Thoracic aorta (tissue), 2 donors: ENCODE measurements around the gene TNFAIP8. TPM values are rescaled to one million over a fixed set of nuclear protein-coding genes. Genes with fewer than 3 reads are reported as not detected.

Experiments used
- ATAC-seq: fragments of 150-250 bp; one replicate; pipeline ENCODE4 v1.8.0; 2017; ENCODE audit warnings: low read depth; ENCODE audit not compliant: insufficient number of reproducible peaks, low FRiP score
- DNase-seq: peaks from one replicate; pipeline ENCODE4 v3.0.0-alpha.2; 2020; ENCODE audit warnings: low spot score
- H3K27ac ChIP-seq, 2 donors: fragments of 200-600 bp; sonication (generic); 1 replicate in 1 of 2; 2 replicates in 1 of 2; pipeline ENCODE4 v1.5.1; 2016; ENCODE audit warnings: mild to moderate bottlenecking in 2 of 2, moderate library complexity in 2 of 2
- H3K27me3 ChIP-seq: fragments of 200-600 bp; sonication (generic); replicated peaks from 2 replicates; pipeline ENCODE4 v1.6.0; 2016; ENCODE audit warnings: mild to moderate bottlenecking; ENCODE audit not compliant: insufficient read depth
- H3K36me3 ChIP-seq: fragments of 200-600 bp; sonication (generic); one replicate; pipeline ENCODE4 v1.5.1; 2016
- H3K4me1 ChIP-seq, 2 donors: fragments of 200-600 bp; sonication (generic); 1 replicate in 1 of 2; 2 replicates in 1 of 2; pipeline versions ENCODE4 v1.5.1 to v1.6.0; 2016; ENCODE audit warnings: low read depth in 2 of 2, mild to moderate bottlenecking in 1 of 2; ENCODE audit not compliant: control insufficient read depth in 1 of 2
- H3K4me3 ChIP-seq: fragments of 200-600 bp; sonication (generic); 2 replicates; pipeline ENCODE4 v1.5.1; 2016; ENCODE audit warnings: mild to moderate bottlenecking
- H3K9me3 ChIP-seq: fragments of 200-600 bp; sonication (generic); 2 replicates; pipeline ENCODE4 v1.5.1; 2016
- total RNA-seq, 2 donors: library from RNA; depleted of rRNA; stranded (reverse); fragments of >200 nt; gene quantifications; one replicate each; pipeline versions ENCODE4 v1.1.0 to v1.2.3, GENCODE V29; 2016
- TF ChIP-seq, protein P1 (sequence below): fragments of 200-600 bp; sonication (generic); IDR thresholded peaks from one replicate; pipeline ENCODE4 v1.5.1; 2019; ENCODE audit warnings: antibody characterized with exemption

Gene TNFAIP8
- total RNA-seq, 2 donors from 2014 or later: 16.8 to 34.1 TPM

DNA sequence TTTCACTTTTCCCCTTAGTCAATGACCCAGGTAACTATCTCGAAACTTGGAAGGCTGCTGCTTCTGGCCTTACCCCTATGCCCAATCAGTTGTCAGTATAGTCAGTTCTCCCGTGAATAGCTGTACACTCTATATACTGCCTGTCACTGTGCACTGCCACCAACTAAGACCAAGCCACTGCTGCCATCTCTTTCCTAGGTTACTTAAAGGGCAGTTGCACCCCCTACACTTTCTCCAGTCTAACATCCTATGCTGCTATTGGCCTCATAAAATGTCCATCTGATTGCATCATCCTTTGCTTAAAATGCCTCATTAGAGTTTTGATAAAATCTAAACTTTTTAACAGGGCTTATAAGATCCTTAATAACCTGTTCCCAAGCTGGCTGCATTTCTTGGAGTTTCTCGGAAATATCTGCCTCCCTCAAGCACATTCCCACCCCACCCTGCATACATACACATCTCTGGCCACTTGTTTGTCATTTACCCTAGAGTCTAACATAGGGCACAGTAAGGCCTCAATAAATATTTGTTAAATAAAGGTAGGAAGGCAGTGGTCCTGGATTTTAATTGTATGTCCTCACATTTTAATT lies 32.8 kb upstream of the TNFAIP8 start:
- ATAC-seq (no peak), DNase-seq (no peak)
- Histone ChIP-seq H3K27ac (peak overlapping the region; percentile 85), H3K36me3 (no peaks in the 10 kb centered on the region), H3K4me1 (peaks cover 21 to 26% of the 10 kb centered on the region in 2 donors), H3K9me3 (no peaks in the 10 kb centered on the region), H3K4me3 (no peak overlapping the region), H3K27me3 (no peaks in the 10 kb centered on the region)
- TF ChIP-seq, protein P1, sequence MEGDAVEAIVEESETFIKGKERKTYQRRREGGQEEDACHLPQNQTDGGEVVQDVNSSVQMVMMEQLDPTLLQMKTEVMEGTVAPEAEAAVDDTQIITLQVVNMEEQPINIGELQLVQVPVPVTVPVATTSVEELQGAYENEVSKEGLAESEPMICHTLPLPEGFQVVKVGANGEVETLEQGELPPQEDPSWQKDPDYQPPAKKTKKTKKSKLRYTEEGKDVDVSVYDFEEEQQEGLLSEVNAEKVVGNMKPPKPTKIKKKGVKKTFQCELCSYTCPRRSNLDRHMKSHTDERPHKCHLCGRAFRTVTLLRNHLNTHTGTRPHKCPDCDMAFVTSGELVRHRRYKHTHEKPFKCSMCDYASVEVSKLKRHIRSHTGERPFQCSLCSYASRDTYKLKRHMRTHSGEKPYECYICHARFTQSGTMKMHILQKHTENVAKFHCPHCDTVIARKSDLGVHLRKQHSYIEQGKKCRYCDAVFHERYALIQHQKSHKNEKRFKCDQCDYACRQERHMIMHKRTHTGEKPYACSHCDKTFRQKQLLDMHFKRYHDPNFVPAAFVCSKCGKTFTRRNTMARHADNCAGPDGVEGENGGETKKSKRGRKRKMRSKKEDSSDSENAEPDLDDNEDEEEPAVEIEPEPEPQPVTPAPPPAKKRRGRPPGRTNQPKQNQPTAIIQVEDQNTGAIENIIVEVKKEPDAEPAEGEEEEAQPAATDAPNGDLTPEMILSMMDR: no peak

DNA sequence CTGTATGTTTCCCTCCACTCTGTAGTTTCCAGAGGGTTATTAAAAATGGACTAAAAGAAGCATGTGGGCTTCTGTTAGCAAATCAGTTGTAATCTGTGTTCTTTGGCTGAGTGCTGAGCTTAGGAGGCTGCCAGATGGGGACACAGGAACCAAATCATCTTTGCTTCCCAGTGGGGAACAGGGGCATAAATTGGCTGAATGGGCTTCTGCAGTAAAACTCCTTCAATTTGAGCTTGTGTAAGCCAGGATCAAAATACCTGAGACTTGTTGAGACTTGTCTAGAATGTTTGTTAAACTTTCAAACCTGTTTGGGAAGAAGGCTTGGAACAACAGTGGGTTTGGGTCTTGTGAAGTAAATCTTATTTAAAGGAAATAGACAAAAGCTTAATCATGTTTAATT lies 32.2 kb upstream of the TNFAIP8 start:
- Histone ChIP-seq H3K27ac (peak overlapping the region; percentile 85), H3K9me3 (no peaks in the 10 kb centered on the region), H3K4me3 (peak overlapping the region; percentile 56), H3K4me1 (peaks cover 27 to 32% of the 10 kb centered on the region in 2 donors), H3K27me3 (no peaks in the 10 kb centered on the region), H3K36me3 (no peaks in the 10 kb centered on the region)
- no peak for DNase-seq
- ATAC-seq: no peak
- TF ChIP-seq, protein P1: no peak

DNA sequence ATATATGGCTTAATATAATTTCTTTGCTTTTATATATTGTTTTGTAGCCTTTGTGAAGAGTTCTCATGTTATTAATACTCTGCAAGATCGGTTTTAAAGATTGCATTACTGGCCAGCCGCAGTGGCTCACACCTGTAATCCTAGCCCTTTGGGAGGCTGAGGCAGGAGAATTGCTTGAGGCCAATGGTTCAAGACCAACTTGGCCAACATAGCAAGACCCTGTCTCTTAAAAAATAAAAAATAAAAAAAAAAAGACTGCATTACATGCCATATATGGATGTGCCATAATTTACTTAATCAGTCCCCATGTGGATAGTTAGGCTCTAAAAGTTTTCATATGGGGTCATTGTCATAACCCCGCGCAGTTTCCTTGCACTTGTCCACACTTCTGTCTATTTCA lies 31.0 kb upstream of the TNFAIP8 start:
- no peak for DNase-seq
- Histone ChIP-seq H3K36me3 (no peaks in the 10 kb centered on the region), H3K9me3 (no peaks in the 10 kb centered on the region), H3K27me3 (no peaks in the 10 kb centered on the region), H3K27ac (peak overlapping the region; percentile 85), H3K4me1 (peaks cover 31 to 39% of the 10 kb centered on the region in 2 donors), H3K4me3 (no peak overlapping the region)
- TF ChIP-seq, protein P1: no peak
- ATAC-seq: no peak

DNA sequence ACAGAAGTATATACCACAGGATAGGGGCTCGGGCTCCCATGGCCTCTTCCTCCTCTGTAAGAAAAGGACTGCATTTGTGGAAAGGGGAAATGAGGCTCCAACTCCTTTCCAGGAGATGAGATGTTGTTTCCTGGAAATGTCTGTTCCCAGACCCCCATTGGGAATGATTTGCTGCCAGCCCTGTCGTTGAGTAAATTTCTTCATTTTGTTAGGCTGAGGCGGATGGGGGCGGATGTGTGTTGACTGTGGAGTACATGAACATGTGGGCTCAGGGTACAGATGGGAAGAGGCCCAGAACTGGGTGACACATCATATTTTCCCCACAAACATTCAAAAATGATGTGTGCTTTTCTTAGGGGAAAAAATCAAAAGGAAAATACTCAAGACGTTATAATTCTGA lies 28.8 kb upstream of the TNFAIP8 start:
- TF ChIP-seq, protein P1: no peak
- Histone ChIP-seq H3K36me3 (no peaks in the 10 kb centered on the region), H3K4me3 (no peak overlapping the region), H3K27me3 (no peaks in the 10 kb centered on the region), H3K27ac (peak overlapping the region; percentile 16 to 21), H3K9me3 (no peaks in the 10 kb centered on the region), H3K4me1 (peaks cover 31 to 39% of the 10 kb centered on the region in 2 donors)
- no peak for DNase-seq
- ATAC-seq: no peak

DNA sequence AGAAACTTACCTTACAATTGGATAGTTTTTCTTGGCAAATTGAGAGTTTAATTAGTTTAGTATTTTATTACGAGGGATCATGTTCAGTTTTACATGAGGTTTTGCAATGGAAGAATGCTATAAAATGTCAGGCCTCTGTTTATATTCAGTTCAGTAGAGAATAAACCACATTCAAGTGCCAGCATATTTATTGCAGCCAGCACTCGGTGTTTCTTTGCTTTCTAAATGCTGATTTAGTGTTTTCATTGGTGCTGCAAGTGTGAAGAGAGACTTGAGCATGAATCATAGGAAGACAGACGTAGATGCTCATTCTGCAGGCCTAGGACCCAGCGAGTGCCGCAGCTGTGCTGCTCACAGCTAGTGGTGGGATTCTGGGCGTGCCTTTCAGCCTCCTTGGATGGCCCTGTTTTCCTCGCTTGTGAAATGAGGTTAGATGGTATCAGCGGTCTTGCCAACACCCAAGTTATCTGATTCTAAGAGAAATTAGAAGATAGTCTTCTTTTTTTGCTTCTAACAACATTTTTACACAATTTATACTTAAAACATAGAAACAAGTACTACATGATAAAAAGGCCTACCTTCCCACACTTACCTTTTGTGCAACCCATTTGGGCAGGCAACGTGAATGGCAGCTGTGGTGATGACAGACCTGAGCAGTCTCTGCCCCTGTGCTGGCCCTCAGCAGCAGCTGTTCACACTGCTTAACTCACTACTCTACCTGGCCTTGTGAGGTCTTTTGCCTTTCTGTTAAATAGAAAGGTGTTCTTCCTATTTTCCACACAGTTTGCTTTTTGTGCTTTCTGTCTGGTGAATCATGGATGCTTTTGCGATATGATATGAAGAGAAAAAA lies 26.8 kb upstream of the TNFAIP8 start:
- Histone ChIP-seq H3K4me3 (no peak overlapping the region), H3K27ac (peak overlapping the region; percentile 16 to 25), H3K9me3 (no peaks in the 10 kb centered on the region), H3K4me1 (peaks cover 17 to 26% of the 10 kb centered on the region in 2 donors), H3K27me3 (no peaks in the 10 kb centered on the region), H3K36me3 (no peaks in the 10 kb centered on the region)
- DNase-seq: no peak
- ATAC-seq: no peak
- TF ChIP-seq, protein P1: no peak
